ENCODE measurements around the gene NANOS2. TPM values are rescaled to one million over a fixed set of nuclear protein-coding genes. Genes with fewer than 3 reads are reported as not detected.
A peak's percentile ranks its signal among the peaks of the same experiment; 100 is the strongest.

NANOS2 gene
- total RNA-seq, 1 donor = not detected

DNA sequence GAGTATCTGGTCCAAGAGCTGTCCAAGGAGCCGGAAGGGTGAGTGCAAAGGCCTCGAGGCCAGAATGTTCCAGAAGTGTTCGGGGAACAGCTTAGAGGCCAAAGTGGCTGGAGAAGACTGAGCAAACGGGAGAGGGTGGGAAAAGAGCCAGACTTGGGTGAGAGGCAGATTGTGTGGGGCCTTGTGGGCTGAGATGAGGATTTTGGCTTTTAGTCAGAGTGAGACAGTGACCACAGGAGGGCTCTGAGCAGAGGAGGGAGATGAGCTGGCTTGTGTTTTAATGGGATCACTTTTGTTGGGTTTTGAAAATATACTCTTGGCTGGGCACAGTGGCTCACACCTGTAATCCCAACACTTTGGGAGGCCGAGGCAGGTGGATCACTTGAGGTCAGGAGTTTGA lies 5.6 kb downstream of the NANOS2 start:
- no peaks in the 10 kb centered on the region for H4K20me1 ChIP-seq (ENCODE audit: insufficient read depth, low read length)
- no peak overlapping the region for H3K4me3 ChIP-seq (ENCODE audit: insufficient read depth, low read length)
- no peak overlapping the region for H3K27ac ChIP-seq (ENCODE audit: low read depth, low read length)
- TF ChIP-seq, protein P1, sequence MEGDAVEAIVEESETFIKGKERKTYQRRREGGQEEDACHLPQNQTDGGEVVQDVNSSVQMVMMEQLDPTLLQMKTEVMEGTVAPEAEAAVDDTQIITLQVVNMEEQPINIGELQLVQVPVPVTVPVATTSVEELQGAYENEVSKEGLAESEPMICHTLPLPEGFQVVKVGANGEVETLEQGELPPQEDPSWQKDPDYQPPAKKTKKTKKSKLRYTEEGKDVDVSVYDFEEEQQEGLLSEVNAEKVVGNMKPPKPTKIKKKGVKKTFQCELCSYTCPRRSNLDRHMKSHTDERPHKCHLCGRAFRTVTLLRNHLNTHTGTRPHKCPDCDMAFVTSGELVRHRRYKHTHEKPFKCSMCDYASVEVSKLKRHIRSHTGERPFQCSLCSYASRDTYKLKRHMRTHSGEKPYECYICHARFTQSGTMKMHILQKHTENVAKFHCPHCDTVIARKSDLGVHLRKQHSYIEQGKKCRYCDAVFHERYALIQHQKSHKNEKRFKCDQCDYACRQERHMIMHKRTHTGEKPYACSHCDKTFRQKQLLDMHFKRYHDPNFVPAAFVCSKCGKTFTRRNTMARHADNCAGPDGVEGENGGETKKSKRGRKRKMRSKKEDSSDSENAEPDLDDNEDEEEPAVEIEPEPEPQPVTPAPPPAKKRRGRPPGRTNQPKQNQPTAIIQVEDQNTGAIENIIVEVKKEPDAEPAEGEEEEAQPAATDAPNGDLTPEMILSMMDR (IDR thresholded peaks at IDR 0.05; ENCODE audit: extremely low read depth, low read depth, low read length) = no peak
- H3K27me3 ChIP-seq (ENCODE audit: insufficient read depth, low read length) = peaks cover 10% of the 10 kb centered on the region
- H3K4me2 ChIP-seq (ENCODE audit: insufficient read depth, low read length) = no peak overlapping the region
- peak; percentile 76 for DNase-seq (ENCODE audit: insufficient read length, low spot score, missing footprints)
- no peak overlapping the region for H2AFZ ChIP-seq (ENCODE audit: low read length)
- H3K9me3 ChIP-seq (ENCODE audit: low read depth, low read length) = no peaks in the 10 kb centered on the region
- no peaks in the 10 kb centered on the region for H3K36me3 ChIP-seq (ENCODE audit: insufficient read depth, low read length)
- H3K79me2 ChIP-seq (ENCODE audit: insufficient read depth, low read length) = no peaks in the 10 kb centered on the region
- no peaks in the 10 kb centered on the region for H3K4me1 ChIP-seq (ENCODE audit: insufficient read depth, low read length)

DNA sequence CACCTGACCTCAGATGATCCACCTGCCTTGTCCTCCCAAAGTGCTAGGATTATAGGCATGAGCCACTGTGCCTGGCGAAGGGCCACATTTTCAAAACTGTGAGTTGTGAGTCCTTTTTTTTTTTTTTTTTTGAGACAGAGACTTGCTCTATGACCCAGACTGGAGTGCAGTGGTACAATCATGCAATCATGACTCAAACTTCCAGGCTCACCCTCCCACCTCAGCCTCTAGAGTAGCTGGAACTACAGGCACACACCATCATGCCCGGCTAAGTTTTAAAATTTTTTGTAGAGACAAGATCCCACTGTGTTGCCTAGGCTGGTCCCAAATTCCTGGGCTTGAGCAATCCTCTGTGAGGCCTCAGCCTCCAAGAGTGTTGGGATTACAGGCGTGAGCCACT lies 8.4 kb downstream of the NANOS2 start:
- no peak overlapping the region for H3K4me3 ChIP-seq (ENCODE audit: insufficient read depth, low read length)
- H3K4me2 ChIP-seq (ENCODE audit: insufficient read depth, low read length) = no peak overlapping the region
- H3K27ac ChIP-seq (ENCODE audit: low read depth, low read length) = no peak overlapping the region
- TF ChIP-seq, protein P1 (IDR thresholded peaks at IDR 0.05; ENCODE audit: extremely low read depth, low read depth, low read length) = no peak
- H3K9me3 ChIP-seq (ENCODE audit: low read depth, low read length) = no peaks in the 10 kb centered on the region
- H2AFZ ChIP-seq (ENCODE audit: low read length) = peak overlapping the region; percentile 50
- H3K4me1 ChIP-seq (ENCODE audit: insufficient read depth, low read length) = peaks cover under 1% of the 10 kb centered on the region
- peaks cover 2% of the 10 kb centered on the region for H3K27me3 ChIP-seq (ENCODE audit: insufficient read depth, low read length)
- no peaks in the 10 kb centered on the region for H3K36me3 ChIP-seq (ENCODE audit: insufficient read depth, low read length)
- peaks cover 7% of the 10 kb centered on the region for H3K79me2 ChIP-seq (ENCODE audit: insufficient read depth, low read length)
- H4K20me1 ChIP-seq (ENCODE audit: insufficient read depth, low read length) = no peaks in the 10 kb centered on the region
- DNase-seq (ENCODE audit: insufficient read length, low spot score, missing footprints) = peak; percentile 15

DNA sequence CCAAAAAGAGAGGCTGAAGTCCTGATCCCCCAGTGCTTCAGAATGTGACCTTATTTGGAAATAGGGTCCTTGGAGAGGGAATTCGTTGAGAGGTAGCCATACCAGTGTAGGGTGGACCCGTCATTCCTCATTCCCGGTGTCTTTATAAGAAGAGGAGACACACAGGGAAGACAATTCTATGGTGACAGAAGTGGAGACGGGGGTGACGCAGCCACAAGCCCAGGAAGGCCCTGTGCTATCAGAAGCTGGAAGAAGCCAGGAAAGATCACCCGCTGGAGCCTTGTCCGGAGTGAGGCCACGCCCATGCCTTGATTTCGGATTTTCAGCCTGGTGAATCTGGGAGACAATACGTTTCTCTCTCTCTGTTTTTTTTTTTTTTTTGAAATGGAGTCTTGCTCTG lies 9.6 kb downstream of the NANOS2 start:
- no peak overlapping the region for H3K4me2 ChIP-seq (ENCODE audit: insufficient read depth, low read length)
- DNase-seq (ENCODE audit: insufficient read length, low spot score, missing footprints) = peak; percentile 8
- H3K79me2 ChIP-seq (ENCODE audit: insufficient read depth, low read length) = peaks cover 10% of the 10 kb centered on the region
- H2AFZ ChIP-seq (ENCODE audit: low read length) = no peak overlapping the region
- peaks cover 5% of the 10 kb centered on the region for H3K4me1 ChIP-seq (ENCODE audit: insufficient read depth, low read length)
- no peaks in the 10 kb centered on the region for H3K27me3 ChIP-seq (ENCODE audit: insufficient read depth, low read length)
- no peak overlapping the region for H3K4me3 ChIP-seq (ENCODE audit: insufficient read depth, low read length)
- TF ChIP-seq, protein P1 (IDR thresholded peaks at IDR 0.05; ENCODE audit: extremely low read depth, low read depth, low read length) = no peak
- H3K9me3 ChIP-seq (ENCODE audit: low read depth, low read length) = no peaks in the 10 kb centered on the region
- H3K36me3 ChIP-seq (ENCODE audit: insufficient read depth, low read length) = no peaks in the 10 kb centered on the region
- no peak overlapping the region for H3K27ac ChIP-seq (ENCODE audit: low read depth, low read length)
- peaks cover 9% of the 10 kb centered on the region for H4K20me1 ChIP-seq (ENCODE audit: insufficient read depth, low read length)

DNA sequence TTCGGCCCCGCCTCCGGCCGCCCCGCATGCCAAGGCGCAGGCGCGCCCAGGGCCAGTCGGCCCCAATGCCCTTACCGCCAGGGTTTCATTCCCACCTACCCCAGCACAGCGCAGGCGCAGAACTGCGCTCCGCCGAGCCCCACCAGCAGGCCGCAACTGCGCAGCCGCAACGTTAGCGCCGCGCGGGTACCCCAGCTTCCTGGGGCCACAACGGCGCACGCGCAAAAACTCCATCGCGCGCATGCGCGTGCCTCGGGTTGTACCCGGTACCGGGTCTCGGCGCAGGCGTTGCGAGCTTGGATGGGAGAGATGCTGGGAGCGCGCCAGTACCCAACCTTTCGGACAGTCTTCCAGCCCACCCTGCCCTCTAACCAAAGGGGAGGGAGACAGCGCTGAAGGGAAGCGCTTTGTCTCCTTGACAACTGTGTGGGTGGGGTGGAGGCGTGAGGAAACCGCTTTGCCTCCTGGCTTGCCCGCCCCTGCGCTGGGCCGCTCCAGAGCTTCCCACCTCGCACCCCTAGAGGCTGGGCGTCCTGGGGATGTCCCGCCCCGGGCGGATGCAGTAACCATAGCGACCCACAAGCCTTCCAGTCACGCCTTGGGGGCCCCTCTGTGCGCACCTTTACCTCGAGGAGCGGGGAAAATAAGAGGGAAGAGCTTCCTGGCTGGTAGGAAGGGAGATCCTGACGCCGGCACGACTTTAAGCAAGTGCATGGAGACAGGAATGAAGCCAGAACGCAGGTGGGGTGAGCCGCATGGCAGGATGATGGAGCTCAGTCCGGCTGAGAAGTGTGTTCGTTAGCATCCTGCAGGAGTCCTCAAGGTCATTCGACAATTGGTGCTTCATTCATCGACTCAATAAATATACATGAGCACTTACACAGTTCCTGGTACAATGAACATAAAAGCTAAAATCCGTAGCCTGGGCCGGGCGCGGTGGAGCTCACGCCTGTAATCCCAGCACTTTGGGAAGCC lies 11.6 kb downstream of the NANOS2 start:
- peaks cover 9% of the 10 kb centered on the region for H3K36me3 ChIP-seq (ENCODE audit: insufficient read depth, low read length)
- peak overlapping the region; percentile 95 for H3K4me2 ChIP-seq (ENCODE audit: insufficient read depth, low read length)
- no peaks in the 10 kb centered on the region for H3K27me3 ChIP-seq (ENCODE audit: insufficient read depth, low read length)
- peaks cover 12% of the 10 kb centered on the region for H4K20me1 ChIP-seq (ENCODE audit: insufficient read depth, low read length)
- peak overlapping the region; percentile 82 for H3K4me3 ChIP-seq (ENCODE audit: insufficient read depth, low read length)
- TF ChIP-seq, protein P1 (IDR thresholded peaks at IDR 0.05; ENCODE audit: extremely low read depth, low read depth, low read length) = no peak
- peak overlapping the region; percentile 99 for H2AFZ ChIP-seq (ENCODE audit: low read length)
- peaks cover 10% of the 10 kb centered on the region for H3K79me2 ChIP-seq (ENCODE audit: insufficient read depth, low read length)
- H3K27ac ChIP-seq (ENCODE audit: low read depth, low read length) = no peak overlapping the region
- H3K9me3 ChIP-seq (ENCODE audit: low read depth, low read length) = no peaks in the 10 kb centered on the region
- H3K4me1 ChIP-seq (ENCODE audit: insufficient read depth, low read length) = peaks cover 5% of the 10 kb centered on the region
- peak; percentile 100 for DNase-seq (ENCODE audit: insufficient read length, low spot score, missing footprints)

Data from osteoblast (primary cell).